Stimulated activated naive CD8-positive, alpha-beta T cell treated with anti-CD3 and anti-CD28 coated beads, Interleukin-15, Interleukin-2, amounts not matched to agents 100 U/mL and 50 U/mL, for 24 hours (primary cell): Measurements from ENCODE around the gene SREBF1.

Experiments used
- ATAC-seq: fragments of 150-1000 bp; cut with Tn5 transposase; one replicate; pipeline ENCODE4 v1.10.0; 2021
- DNase-seq: peaks from one replicate; pipeline ENCODE4 v3.0.0; 2021

SREBF1 gene

GRCh38 chr17:17859909-17860765 lies 23.4 kb upstream of the SREBF1 start:
- peak; percentile 77 for DNase-seq
- peak; percentile 82 for ATAC-seq

GRCh38 chr17:17857496-17857895 lies 20.7 kb upstream of the SREBF1 start:
- ATAC-seq (no peak), DNase-seq (no peak)

- DNase-seq (no peak), ATAC-seq (no peak)
Observed at GRCh38 chr17:17856386-17856785, 19.6 kb upstream of the SREBF1 start.

- ATAC-seq, result no peak
- no peak for DNase-seq
Observed at GRCh38 chr17:17855976-17856375, 19.2 kb upstream of the SREBF1 start.

GRCh38 chr17:17853811-17854447 lies 17.1 kb upstream of the SREBF1 start:
- peak; percentile 63 for ATAC-seq
- DNase-seq, result peak; percentile 59

- ATAC-seq (no peak), DNase-seq (no peak)
Observed at GRCh38 chr17:17852930-17853329, 16.1 kb upstream of the SREBF1 start.

- DNase-seq (no peak), ATAC-seq (no peak)
Observed at GRCh38 chr17:17851103-17852002, 14.6 kb upstream of the SREBF1 start.

- ATAC-seq, result peak; percentile 64
- DNase-seq, result peak; percentile 82
Observed at GRCh38 chr17:17849845-17850373, 13.1 kb upstream of the SREBF1 start.

GRCh38 chr17:17849147-17849820 lies 12.5 kb upstream of the SREBF1 start:
- peak; percentile 77 for ATAC-seq
- DNase-seq, result peak; percentile 90

- ATAC-seq (no peak), DNase-seq (peak; percentile 6)
Observed at GRCh38 chr17:17848311-17849082, 11.7 kb upstream of the SREBF1 start.

GRCh38 chr17:17847726-17848125 lies 10.9 kb upstream of the SREBF1 start:
- peak; percentile 2 for DNase-seq
- ATAC-seq, result no peak

GRCh38 chr17:17847118-17847689 lies 10.4 kb upstream of the SREBF1 start:
- ATAC-seq (no peak), DNase-seq (no peak)

- DNase-seq (peak; percentile 4), ATAC-seq (no peak)
Observed at GRCh38 chr17:17846645-17847044, 9.9 kb upstream of the SREBF1 start.

GRCh38 chr17:17846003-17846402 lies 9.2 kb upstream of the SREBF1 start:
- ATAC-seq, result no peak
- DNase-seq, result peak; percentile 3

- ATAC-seq (no peak), DNase-seq (peak; percentile 3)
Observed at GRCh38 chr17:17845046-17845775, 8.4 kb upstream of the SREBF1 start.

GRCh38 chr17:17844500-17844899 lies 7.7 kb upstream of the SREBF1 start:
- DNase-seq, result peak; percentile 2
- no peak for ATAC-seq

GRCh38 chr17:17844079-17844478 lies 7.3 kb upstream of the SREBF1 start:
- no peak for DNase-seq
- no peak for ATAC-seq

- ATAC-seq, result no peak
- no peak for DNase-seq
Observed at GRCh38 chr17:17843096-17843495, 6.3 kb upstream of the SREBF1 start.

- ATAC-seq, result no peak
- DNase-seq, result no peak
Observed at GRCh38 chr17:17842111-17842876, 5.5 kb upstream of the SREBF1 start.
